ENCODE measurements around the gene CCL11.

The CCL11 gene

DNA sequence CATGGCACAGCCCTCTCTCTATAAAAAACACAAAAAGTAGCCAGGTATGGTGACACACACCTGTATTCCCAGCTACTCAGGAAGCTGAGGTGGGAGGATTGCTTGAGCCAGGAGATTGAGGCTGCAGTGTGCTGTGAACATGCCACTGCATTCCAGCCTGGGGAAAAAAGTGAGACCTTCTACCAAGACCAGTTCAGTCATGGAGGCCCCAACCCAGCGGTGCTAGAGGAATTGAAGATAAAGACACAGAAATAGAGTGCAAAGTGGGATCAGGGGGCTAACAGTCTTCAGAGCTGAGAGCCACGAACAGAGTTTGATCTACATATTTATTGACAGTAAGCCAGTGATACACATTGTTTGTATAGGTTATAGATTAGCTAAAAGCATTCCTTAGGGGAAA is 18.1 kb downstream of the CCL11 start:
- ChIA-PET CTCF (interaction anchor here (0.7 to 15.4 kb wide), 5 partner anchors 15 to 103 kb away, joined by 3 to 206 read pairs (median 4); partner anchors contain the start of gene CCL1), POLR2A (no interaction called here)
- Histone ChIP-seq H3K4me3 (ENCODE audit: low read depth, low read length) (no peak overlapping the region), H3K4me1 (ENCODE audit: control insufficient read depth, insufficient read depth, low read length) (no peaks in the 10 kb centered on the region), H3K9me3 (ENCODE audit: control insufficient read depth, insufficient read depth, low read depth, low read length) (no peaks in the 10 kb centered on the region), H3K27ac (ENCODE audit: extremely low read depth, low read depth, low read length) (no peak overlapping the region), H3K36me3 (ENCODE audit: control insufficient read depth in 2 of 2, insufficient read depth in 1 of 2, low read length in 2 of 2) (no peaks in the 10 kb centered on the region)
- TF ChIP-seq TRIM28 (IDR thresholded peaks at IDR 0.05; ENCODE audit: borderline replicate concordance, low read length), result no peak
- no peak for TF ChIP-seq ZNF24 (tag by site-specific recombination; IDR thresholded peaks at IDR 0.05)
- TF ChIP-seq ZNF837 (tag by site-specific recombination; IDR thresholded peaks at IDR 0.05), result no peak
- TF ChIP-seq SETDB1 (IDR thresholded peaks at IDR 0.05; ENCODE audit: insufficient read length, low read length), result no peak
- TF ChIP-seq ZNF596 (tag by site-specific recombination; IDR thresholded peaks at IDR 0.05), result no peak

- POLR2A ChIA-PET, result no interaction called here
- no peak overlapping the region for H3K4me3 ChIP-seq (ENCODE audit: low read depth, low read length)
- TF ChIP-seq SETDB1 (IDR thresholded peaks at IDR 0.05; ENCODE audit: insufficient read length, low read length) (no peak), ZNF114 (tag by site-specific recombination; IDR thresholded peaks at IDR 0.05) (no peak), ZBTB1 (tag by site-specific recombination; IDR thresholded peaks at IDR 0.05) (no peak), ZNF433 (tag by site-specific recombination; IDR thresholded peaks at IDR 0.05; ENCODE audit: low read depth) (no peak), ZFP69B (tag by site-specific recombination; IDR thresholded peaks at IDR 0.05) (no peak)
- TF ChIP-seq, protein P1, sequence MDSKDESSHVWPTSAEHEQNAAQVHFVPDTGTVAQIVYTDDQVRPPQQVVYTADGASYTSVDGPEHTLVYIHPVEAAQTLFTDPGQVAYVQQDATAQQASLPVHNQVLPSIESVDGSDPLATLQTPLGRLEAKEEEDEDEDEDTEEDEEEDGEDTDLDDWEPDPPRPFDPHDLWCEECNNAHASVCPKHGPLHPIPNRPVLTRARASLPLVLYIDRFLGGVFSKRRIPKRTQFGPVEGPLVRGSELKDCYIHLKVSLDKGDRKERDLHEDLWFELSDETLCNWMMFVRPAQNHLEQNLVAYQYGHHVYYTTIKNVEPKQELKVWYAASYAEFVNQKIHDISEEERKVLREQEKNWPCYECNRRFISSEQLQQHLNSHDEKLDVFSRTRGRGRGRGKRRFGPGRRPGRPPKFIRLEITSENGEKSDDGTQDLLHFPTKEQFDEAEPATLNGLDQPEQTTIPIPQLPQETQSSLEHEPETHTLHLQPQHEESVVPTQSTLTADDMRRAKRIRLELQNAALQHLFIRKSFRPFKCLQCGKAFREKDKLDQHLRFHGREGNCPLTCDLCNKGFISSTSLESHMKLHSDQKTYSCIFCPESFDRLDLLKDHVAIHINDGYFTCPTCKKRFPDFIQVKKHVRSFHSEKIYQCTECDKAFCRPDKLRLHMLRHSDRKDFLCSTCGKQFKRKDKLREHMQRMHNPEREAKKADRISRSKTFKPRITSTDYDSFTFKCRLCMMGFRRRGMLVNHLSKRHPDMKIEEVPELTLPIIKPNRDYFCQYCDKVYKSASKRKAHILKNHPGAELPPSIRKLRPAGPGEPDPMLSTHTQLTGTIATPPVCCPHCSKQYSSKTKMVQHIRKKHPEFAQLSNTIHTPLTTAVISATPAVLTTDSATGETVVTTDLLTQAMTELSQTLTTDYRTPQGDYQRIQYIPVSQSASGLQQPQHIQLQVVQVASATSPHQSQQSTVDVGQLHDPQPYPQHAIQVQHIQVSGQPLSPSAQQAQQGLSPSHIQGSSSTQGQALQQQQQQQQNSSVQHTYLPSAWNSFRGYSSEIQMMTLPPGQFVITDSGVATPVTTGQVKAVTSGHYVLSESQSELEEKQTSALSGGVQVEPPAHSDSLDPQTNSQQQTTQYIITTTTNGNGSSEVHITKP (tag by site-specific recombination; IDR thresholded peaks at IDR 0.05), result no peak
- H3K9me3 ChIP-seq (ENCODE audit: control insufficient read depth, insufficient read depth, low read depth, low read length), result no peaks in the 10 kb centered on the region
- H3K27ac ChIP-seq (ENCODE audit: extremely low read depth, low read depth, low read length), result no peak overlapping the region
- no peaks in the 10 kb centered on the region for H3K36me3 ChIP-seq (ENCODE audit: control insufficient read depth in 2 of 2, insufficient read depth in 1 of 2, low read length in 2 of 2)
- CTCF ChIA-PET, result interaction anchor here (0.7 to 15.4 kb wide), 14 partner anchors 13 to 153 kb away, joined by 3 to 206 read pairs (median 4); partner anchors contain the start of gene CCL1
- H3K4me1 ChIP-seq (ENCODE audit: control insufficient read depth, insufficient read depth, low read length), result no peaks in the 10 kb centered on the region
These were observed 19.5 kb downstream of the CCL11 start for GRCh38 chr17:34305061-34305460.

DNA sequence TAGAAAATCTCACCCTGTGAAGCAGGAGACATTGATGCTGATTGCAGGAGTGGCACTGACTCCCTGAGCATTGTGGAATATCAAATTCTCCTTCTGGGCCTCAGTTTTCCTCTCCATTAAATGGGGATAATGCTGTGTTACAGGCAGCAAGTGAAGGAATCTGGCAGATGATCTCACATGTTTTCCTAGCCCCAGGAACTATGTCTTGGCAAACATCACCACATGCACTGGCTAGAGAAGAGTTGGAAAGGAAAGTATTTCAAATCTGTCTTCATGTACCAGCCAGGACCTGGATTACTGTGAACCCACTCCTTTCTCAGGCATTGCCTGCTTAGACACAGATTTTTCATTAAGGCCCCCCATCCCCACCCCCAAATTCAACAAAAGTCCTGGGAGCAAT is 20.1 kb downstream of the CCL11 start:
- Histone ChIP-seq H3K36me3 (ENCODE audit: control insufficient read depth in 2 of 2, insufficient read depth in 1 of 2, low read length in 2 of 2) (no peaks in the 10 kb centered on the region), H3K27ac (ENCODE audit: extremely low read depth, low read depth, low read length) (no peak overlapping the region), H3K4me3 (ENCODE audit: low read depth, low read length) (no peak overlapping the region), H3K9me3 (ENCODE audit: control insufficient read depth, insufficient read depth, low read depth, low read length) (no peaks in the 10 kb centered on the region), H3K4me1 (ENCODE audit: control insufficient read depth, insufficient read depth, low read length) (no peaks in the 10 kb centered on the region)
- TF ChIP-seq YY1 (tag by site-specific recombination; IDR thresholded peaks at IDR 0.05), result no peak
- no peak for TF ChIP-seq ZNF404 (tag by site-specific recombination; IDR thresholded peaks at IDR 0.05)
- no peak for TF ChIP-seq ZNF692 (tag by site-specific recombination; IDR thresholded peaks at IDR 0.05)
- TF ChIP-seq ZBTB21 (tag by site-specific recombination; IDR thresholded peaks at IDR 0.05), result no peak
- TF ChIP-seq ZNF335 (tag by site-specific recombination; conservative IDR thresholded peaks at IDR 0.05), result no peak
- no peak for TF ChIP-seq ZBTB20 (tag by site-specific recombination; IDR thresholded peaks at IDR 0.05)
- ChIA-PET CTCF (interaction anchor here (0.6 to 15.4 kb wide), 20 partner anchors 10 to 154 kb away, joined by 3 to 206 read pairs (median 4); partner anchors contain the start of gene CCL1), POLR2A (no interaction called here)

All from HEK293 (cell line).